ENCODE results near the gene PRKCZ.

PRKCZ gene

GRCh38 chr1:2212274-2212531 lies 162.0 kb downstream of the PRKCZ start:
- TF ChIP-seq, protein P1, sequence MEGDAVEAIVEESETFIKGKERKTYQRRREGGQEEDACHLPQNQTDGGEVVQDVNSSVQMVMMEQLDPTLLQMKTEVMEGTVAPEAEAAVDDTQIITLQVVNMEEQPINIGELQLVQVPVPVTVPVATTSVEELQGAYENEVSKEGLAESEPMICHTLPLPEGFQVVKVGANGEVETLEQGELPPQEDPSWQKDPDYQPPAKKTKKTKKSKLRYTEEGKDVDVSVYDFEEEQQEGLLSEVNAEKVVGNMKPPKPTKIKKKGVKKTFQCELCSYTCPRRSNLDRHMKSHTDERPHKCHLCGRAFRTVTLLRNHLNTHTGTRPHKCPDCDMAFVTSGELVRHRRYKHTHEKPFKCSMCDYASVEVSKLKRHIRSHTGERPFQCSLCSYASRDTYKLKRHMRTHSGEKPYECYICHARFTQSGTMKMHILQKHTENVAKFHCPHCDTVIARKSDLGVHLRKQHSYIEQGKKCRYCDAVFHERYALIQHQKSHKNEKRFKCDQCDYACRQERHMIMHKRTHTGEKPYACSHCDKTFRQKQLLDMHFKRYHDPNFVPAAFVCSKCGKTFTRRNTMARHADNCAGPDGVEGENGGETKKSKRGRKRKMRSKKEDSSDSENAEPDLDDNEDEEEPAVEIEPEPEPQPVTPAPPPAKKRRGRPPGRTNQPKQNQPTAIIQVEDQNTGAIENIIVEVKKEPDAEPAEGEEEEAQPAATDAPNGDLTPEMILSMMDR (IDR thresholded peaks at IDR 0.05; ENCODE audit: control insufficient read depth, extremely low read depth, insufficient read depth) = no peak
- H3K4me3 ChIP-seq (ENCODE audit: low read depth, low read length) = no peak overlapping the region
- DNase-seq (ENCODE audit: low read depth) = no peak

- TF ChIP-seq, protein P1 (IDR thresholded peaks at IDR 0.05; ENCODE audit: control insufficient read depth, extremely low read depth, insufficient read depth) = no peak
- no peak for DNase-seq (ENCODE audit: low read depth)
- H3K4me3 ChIP-seq (ENCODE audit: low read depth, low read length) = no peak overlapping the region
Observed at GRCh38 chr1:2212532-2213491, 162.6 kb downstream of the PRKCZ start.

DNA sequence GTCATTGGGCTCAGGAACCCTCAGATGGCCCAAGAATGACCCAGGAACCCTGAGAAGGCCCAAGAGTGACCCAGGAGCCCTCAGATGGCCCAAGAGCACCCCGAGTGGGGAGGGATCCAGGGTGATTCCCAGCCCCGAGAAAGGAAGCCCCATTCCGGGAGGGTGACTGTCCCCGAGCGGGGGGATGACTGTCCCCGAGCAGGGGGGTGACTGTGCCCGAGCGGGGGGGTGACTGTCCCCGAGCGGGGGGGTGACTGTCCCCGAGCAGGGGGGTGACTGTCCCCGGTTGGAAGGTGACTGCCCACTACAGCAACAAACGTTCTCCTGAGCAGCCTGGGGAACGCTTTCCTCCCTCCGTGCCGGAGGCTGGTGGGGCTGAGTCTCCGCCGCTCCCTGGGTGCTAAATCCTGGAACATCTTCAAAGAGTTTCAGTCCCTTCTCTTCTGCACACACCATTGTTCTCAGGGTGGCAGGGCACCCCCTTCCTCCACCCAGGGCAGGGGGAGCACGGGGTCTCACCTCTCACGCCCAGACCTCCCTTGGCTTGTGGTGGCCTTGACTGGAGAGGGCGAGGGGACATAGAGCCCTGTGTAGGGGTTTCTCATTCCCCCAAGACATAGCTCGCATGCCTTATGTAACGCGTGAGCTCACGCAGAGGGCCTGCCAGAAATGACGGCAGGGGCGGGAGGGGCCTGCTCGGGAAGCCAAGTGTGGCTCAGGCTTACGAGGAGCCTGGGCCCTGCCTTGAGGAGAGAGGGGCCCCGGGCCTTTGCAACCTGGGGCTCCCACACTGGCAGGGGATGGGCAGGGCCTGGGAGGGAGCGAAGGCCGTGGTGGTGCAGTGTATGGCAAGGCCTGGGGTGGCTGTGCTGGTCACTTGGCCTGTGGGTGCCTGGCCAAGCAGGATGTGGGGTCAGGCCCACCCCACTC lies 163.6 kb downstream of the PRKCZ start:
- DNase-seq (ENCODE audit: low read depth) = no peak
- H3K4me3 ChIP-seq (ENCODE audit: low read depth, low read length) = no peak overlapping the region
- TF ChIP-seq, protein P1 (IDR thresholded peaks at IDR 0.05; ENCODE audit: control insufficient read depth, extremely low read depth, insufficient read depth) = no peak

DNA sequence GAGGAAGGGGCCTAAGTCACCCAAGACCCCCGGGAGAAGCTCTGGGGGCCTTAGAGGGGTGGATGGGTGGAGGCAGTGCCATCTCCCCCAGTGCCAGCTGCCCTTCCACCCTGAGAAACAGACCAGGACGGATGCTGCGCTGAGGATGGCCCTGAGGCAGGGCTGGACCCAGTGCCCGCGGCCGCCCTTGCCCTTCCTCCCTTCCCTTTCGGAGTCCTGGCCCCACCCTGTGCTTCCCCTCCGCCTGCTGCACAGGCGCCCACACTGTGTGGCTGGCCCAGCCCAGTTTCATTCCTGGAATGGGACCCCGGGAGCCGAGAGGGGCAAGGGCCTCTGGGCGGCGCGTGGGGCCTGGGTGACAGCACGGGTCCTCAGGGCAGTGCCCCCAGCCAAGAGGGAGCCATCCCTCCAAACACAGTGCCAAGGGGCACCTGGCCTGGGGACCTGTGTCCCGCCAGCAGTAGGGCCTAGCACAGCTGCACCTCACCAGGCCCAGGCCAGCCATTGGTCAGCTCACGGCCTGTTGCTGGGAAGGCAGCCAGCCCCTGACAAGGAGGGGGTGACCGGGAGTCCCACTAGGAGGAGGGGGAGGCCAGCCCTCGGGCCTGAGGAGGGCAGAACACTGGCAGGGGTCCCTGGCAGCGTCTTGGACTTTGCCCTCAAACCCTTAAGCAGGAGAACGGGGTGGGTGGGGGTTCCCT lies 164.5 kb downstream of the PRKCZ start:
- no peak overlapping the region for H3K4me3 ChIP-seq (ENCODE audit: low read depth, low read length)
- DNase-seq (ENCODE audit: low read depth) = no peak

GRCh38 chr1:2215329-2215728 lies 165.1 kb downstream of the PRKCZ start:
- TF ChIP-seq, protein P1 (IDR thresholded peaks at IDR 0.05; ENCODE audit: control insufficient read depth, extremely low read depth, insufficient read depth) = no peak
- DNase-seq (ENCODE audit: low read depth) = no peak
- H3K4me3 ChIP-seq (ENCODE audit: low read depth, low read length) = no peak overlapping the region

More for the DNA sequence above, 164.5 kb downstream of the PRKCZ start:
- TF ChIP-seq, protein P1 (IDR thresholded peaks at IDR 0.05; ENCODE audit: control insufficient read depth, extremely low read depth, insufficient read depth) = no peak

GRCh38 chr1:2215909-2216766 lies 165.9 kb downstream of the PRKCZ start:
- no peak for DNase-seq (ENCODE audit: low read depth)
- TF ChIP-seq, protein P1 (IDR thresholded peaks at IDR 0.05; ENCODE audit: control insufficient read depth, extremely low read depth, insufficient read depth) = no peak
- no peak overlapping the region for H3K4me3 ChIP-seq (ENCODE audit: low read depth, low read length)

Data from LNCaP clone FGC (cell line).